Activated T-helper 9 cell treated with anti-CD3 and anti-CD28 coated beads, Interleukin-2, amount 50 U/mL, for 16 hours (primary cell): ENCODE data around the gene MALAT1.

Experiments
- DNase-seq: peaks from one replicate; pipeline ENCODE4 v3.0.0-alpha.2; 2020; ENCODE audit warnings: low read depth

MALAT1 gene

GRCh38 chr11:65479184-65480145 is 19.4 kb upstream of the MALAT1 start:
- no peak for DNase-seq

- DNase-seq, result no peak
These were observed 16.5 kb upstream of the MALAT1 start for GRCh38 chr11:65482306-65482850.

- DNase-seq, result no peak
These were observed 13.0 kb upstream of the MALAT1 start for GRCh38 chr11:65485920-65486219.

GRCh38 chr11:65486570-65487466 is 12.0 kb upstream of the MALAT1 start:
- DNase-seq, result no peak

- DNase-seq, result no peak
These were observed 11.2 kb upstream of the MALAT1 start for GRCh38 chr11:65487467-65488272.

GRCh38 chr11:65488273-65489034 is 10.4 kb upstream of the MALAT1 start:
- DNase-seq, result no peak

- no peak for DNase-seq
These were observed 9.7 kb upstream of the MALAT1 start for GRCh38 chr11:65489035-65489705.

GRCh38 chr11:65489706-65490320 is 9.0 kb upstream of the MALAT1 start:
- DNase-seq, result no peak

GRCh38 chr11:65491163-65491465 is 7.7 kb upstream of the MALAT1 start:
- DNase-seq, result no peak

- DNase-seq, result no peak
These were observed 7.0 kb upstream of the MALAT1 start for GRCh38 chr11:65491614-65492386.

GRCh38 chr11:65492387-65492636 is 6.5 kb upstream of the MALAT1 start:
- DNase-seq, result no peak

- DNase-seq, result no peak
These were observed 6.0 kb upstream of the MALAT1 start for GRCh38 chr11:65492637-65493366.

GRCh38 chr11:65493367-65494176 is 5.3 kb upstream of the MALAT1 start:
- DNase-seq, result no peak

- DNase-seq, result no peak
These were observed 2.3 kb upstream of the MALAT1 start for GRCh38 chr11:65496304-65497140.

- peak; percentile 98 for DNase-seq
These were observed 1.5 kb upstream of the MALAT1 start for GRCh38 chr11:65497141-65498041.

- DNase-seq, result peak; percentile 44
These were observed 661 bp upstream of the MALAT1 start for GRCh38 chr11:65498042-65498726.
